ENCODE results near the gene MYOG.
A peak's percentile ranks its signal among the peaks of the same experiment; 100 is the strongest.

Gene MYOG

DNA sequence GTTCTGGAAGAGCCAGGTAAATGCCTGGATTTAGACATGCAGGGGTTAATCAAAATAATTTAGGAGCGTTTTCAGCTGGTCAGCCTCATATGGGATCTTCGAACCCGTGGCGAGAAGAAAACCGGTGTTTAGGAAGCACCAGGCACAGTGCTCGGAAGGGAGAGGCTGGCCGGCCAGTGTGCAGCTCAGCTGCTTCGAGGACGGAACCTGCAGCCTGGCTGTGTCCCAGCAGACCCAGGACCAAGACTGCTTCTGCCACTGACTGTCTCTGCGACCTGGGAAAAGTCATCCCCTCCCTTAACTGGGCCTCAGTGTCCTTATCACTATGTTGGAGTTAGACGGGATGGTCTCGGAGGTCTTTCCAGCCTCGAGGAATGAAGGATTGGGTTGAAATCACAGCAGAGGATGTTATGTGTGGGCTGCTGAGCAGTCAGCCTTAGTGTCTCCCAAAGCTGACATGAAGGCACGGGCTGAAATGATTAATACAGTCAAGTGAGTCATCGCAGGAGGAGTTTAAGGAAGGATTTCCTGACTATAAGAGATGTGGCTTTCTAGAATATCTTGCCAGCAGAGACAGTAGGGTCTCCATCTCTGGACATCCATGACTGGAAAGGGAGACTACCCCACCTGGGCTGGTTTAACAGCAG lies 38.7 kb downstream of the MYOG start:
- no peak for DNase-seq (ENCODE audit: low read depth in 2 of 2)

DNA sequence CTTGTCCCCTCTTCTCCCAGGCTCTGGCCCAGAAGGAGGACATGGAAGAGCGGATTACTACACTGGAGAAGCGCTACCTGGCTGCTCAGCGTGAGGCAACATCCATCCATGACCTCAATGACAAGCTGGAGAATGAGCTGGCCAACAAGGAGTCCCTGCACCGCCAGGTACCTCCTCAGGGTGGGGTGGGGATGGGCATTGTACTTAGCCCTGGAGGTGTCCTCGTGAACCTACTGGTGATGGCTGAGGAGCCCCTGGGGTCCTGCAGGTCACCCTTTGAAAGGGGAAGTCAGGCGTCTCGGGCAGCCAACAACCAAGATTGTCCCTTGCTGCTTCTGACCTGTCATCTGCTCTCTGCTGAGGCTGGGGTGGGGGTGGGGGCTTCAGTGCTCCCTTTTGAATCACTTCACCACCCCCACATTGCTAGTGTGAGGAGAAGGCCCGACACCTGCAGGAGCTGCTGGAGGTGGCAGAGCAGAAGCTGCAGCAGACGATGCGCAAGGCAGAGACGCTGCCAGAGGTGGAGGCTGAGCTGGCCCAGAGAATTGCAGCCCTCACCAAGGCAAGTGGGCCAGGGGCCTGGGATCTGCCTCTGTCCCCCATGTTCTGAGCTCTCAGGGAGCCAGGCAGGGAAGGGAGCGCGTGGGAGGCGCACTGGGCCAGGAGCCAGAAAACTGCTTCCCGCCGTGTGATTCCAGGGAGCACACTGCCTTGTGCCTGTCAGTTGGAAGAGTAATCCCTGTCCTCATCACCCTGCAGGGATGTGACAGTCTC lies 39.8 kb downstream of the MYOG start:
- no peak for DNase-seq (ENCODE audit: low read depth in 2 of 2)

DNA sequence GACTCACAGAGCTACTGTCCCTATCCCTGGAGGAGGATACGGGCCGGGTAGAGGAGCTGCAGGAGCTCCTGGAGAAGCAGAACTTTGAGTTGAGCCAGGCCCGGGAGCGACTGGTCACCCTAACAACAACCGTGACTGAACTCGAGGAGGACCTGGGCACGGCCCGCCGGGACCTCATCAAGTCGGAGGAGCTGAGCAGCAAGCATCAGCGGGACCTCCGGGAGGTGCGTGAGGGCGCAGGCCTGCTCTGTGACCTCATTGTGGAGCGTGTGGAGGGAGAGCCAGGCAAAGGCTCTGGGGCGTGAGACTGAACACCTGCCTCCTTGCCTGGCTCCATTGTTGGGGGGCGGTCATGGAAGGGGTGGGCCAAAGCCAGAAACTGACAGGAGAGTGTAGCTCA lies 40.5 kb downstream of the MYOG start:
- no peak for DNase-seq (ENCODE audit: low read depth in 2 of 2)

DNA sequence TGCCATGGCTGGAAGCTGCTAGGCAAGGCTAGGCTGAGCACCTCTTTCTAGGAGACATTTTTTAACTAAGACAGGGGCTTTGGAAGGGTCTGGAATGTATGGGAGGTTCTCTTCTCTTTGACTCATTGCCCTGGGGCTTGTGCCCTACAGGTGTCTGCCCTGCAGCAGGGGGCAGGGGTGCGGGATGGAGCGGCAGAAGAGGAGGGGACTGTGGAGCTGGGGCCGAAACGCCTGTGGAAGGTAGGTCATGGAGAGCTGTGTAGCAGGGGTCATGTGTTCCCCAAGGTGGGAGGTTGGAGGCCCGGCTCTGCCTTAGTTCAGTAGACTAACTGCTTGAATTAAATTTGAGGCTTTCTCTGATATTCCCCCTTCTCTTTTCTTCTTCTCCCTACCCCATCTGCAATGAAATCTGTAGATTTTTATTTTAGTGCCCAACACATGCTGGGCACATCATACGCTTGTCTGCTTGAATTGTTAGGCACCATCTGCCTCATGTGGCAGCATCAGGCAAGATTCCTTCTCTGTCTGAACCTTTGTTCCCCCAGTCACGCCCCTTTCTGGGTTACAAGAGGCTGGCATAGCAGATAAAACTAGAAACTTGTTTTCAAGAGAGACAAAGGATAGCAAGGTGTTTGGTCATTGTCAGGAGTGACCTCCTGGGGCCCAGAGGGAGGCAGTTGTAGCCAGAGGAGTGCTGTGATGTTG lies 41.1 kb downstream of the MYOG start:
- no peak for DNase-seq (ENCODE audit: low read depth in 2 of 2)

DNA sequence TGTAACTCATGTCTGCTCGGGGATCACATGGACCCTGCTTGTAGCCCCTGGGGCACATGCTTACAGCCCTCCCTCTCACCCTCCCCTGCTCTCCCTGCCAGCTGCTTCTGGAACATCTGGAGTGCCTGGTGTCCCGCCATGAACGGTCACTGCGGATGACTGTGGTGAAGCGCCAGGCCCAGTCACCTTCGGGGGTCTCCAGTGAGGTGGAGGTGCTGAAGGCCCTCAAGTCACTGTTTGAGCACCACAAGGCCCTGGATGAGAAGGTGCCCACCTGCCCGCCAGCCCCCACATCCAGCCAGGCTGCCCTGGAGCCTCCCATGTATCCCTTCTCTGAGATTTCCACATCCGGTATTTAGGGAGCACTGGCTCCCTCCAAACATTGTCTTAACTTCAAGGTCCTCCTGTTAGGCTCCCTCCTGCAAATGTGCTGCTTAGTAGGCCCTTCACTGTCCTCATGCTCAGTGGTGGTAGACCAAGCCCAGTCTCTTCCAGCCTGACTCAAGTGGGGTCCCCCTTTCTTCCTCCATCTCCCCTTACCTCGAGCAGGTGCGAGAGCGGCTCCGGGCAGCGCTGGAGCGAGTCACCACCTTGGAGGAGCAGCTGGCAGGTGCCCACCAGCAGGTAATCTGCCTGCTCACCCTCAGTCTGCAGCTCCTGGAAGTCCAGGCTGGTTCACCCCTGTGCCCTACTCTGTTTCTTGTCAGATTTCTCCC lies 41.8 kb downstream of the MYOG start:
- no peak for DNase-seq (ENCODE audit: low read depth in 2 of 2)

DNA sequence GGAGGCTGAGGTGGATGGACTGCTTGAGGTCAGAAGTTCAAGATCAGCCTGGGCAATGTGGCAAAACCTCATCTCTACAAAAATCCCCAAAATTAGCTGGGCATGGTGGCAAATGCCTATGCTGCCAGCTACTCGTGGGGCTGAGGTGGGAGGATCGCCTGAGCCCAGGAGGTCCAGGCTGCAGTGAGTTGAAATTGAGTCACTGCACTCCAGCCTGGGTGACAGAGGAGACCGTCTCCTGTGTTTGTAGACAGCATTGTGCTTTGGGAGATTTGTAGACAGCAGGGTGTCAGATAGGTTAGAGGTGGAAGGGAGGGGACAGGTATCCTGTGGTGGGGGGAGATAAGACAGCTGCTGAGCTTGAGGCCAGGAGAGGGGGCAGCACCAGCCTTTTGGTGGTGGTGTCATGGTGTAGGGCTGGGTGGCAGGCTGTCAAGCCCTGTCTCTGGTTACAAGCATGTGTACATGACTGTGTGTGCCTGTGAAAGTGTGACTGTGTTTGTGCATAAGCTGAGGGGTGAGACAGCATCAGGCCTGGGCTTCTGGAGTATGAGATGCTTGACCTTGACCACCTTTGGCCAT lies 44.4 kb downstream of the MYOG start:
- no peak for DNase-seq (ENCODE audit: low read depth in 2 of 2)

DNA sequence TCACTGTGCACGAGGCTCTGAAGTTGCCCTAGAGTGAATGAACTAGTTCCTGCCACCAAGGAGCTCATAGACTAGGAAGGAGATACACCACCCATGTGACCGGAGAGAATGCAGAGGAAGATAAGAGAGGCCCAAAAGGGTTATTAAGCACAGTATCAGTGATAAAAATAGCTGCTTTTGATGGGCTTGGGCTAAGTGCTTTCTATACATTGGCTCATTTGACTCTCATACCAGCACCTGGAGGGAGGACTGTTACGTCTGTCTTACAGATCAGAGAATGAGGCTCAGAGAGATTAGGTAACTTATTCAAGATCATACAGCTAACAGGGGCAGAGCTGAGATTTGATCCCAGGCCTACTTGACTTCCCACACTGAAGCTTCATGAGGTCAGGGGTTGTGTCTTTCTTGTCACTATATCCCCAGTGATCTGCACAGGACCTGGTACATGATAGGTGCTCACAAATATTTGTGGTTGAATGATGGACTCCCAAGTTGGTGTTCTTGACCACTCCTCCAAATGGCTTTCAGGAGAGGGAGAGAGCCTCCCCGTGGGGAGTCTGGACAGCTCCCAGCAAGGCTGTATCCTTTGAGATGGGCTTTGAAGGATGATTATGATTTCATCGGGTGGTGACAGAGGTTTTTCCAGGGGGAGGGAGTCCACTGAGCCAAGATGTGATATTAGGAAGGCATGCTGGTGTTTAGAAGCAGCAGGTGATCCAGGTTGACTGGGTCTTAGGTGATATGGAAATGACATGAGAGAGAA lies 45.1 kb downstream of the MYOG start:
- DNase-seq (ENCODE audit: low read depth in 2 of 2), result no peak

DNA sequence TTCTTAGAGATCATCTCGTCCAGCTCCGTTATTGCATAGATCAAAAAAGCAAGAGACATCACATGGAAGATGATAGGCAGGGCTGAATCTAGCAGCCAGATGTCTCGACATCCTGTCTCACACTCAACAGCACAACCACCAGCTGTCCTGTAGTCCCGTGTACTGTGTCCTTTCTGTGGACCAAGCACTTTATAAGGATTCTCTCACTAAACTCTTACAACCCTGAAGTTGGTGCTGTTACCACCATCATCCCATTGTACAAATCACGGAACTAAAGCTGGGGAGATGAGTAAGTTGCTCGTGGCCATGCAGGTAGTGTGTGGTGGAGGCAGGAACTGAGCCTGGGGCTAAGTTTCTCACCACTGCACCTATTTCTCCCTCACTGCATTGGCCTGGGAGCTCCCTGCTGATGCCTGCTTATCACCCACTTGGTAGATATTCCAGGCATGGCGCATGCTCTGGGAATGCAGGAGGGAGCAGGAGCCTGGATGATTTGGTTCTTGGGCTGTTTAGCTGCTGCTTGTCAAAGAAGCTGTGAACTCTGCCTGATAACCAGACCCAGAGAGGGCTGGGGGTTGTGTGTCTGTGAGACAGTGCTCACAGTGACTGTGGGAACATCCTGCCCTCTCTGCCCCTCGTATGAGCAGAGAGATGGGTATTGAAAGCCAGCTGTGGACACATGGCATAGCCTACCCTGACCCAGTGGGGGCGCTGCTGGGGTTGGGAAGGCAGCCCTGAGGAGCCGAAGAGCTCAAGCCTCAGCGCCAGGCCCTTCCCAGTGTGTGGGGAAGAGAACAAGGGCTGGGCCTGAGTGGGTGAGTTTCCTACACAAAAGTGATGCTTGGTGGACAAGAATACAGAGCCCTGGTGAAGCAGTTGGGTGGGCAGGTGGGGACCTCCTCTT lies 46.0 kb downstream of the MYOG start:
- no peak for DNase-seq (ENCODE audit: low read depth in 2 of 2)

DNA sequence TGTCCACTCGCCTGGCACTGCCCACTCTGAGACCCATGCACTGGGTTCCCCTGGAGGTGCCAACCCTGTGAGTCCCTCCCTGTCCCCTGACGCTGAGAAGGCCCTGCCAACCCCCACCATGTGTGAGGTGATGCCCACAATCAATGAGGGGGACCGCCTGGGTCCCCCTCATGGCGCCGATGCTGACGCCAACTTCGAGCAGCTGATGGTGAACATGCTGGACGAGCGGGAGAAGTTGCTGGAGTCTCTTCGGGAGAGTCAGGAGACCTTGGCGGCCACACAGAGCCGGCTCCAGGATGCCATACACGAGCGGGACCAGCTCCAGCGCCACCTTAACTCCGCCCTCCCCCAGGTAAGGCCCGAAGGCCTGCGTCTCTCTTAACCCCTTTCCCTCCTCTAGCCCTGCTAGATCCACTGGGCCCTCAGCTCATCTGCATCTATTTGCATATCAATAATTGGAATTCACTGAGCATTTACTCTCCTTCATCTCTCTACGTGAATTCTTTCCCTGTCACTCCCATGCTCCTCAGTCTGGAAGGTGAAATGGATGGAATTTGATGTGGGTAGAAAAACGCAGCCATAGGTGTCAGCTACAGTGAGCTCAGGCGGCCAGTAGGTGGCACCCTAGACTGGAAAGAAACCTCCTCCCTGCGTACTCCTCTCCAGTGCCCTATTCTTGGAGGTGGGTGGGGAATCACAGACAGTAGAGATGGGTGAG lies 46.8 kb downstream of the MYOG start:
- DNase-seq (ENCODE audit: low read depth in 2 of 2), result peak in 1 of 2 donors; percentile 49

DNA sequence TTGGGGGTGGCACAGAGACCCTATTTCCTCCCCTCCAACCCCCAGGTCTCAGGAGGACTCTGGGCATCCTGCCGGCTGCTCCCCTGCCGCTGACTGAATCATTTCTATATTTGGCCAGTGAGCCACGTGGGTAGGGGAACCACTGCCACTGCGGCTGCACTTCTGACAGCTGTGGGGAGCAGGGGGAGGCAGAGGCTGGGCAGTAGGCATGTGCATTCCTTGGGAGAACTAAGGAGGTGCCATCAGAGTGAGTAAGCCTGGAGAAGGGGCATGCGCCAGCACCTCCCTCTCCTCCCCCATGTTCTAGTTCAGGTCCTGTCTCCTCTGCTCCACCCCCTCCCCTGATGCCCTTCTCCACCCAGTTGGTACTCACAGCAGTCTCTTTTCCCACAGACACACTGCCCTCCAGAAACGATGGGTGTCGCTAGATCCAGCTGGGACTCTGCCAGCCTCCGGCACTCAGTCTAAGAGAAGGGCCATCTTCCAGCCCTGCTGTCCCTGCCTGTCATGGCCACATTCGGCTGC lies 47.5 kb downstream of the MYOG start:
- DNase-seq (ENCODE audit: low read depth in 2 of 2), result no peak

DNA sequence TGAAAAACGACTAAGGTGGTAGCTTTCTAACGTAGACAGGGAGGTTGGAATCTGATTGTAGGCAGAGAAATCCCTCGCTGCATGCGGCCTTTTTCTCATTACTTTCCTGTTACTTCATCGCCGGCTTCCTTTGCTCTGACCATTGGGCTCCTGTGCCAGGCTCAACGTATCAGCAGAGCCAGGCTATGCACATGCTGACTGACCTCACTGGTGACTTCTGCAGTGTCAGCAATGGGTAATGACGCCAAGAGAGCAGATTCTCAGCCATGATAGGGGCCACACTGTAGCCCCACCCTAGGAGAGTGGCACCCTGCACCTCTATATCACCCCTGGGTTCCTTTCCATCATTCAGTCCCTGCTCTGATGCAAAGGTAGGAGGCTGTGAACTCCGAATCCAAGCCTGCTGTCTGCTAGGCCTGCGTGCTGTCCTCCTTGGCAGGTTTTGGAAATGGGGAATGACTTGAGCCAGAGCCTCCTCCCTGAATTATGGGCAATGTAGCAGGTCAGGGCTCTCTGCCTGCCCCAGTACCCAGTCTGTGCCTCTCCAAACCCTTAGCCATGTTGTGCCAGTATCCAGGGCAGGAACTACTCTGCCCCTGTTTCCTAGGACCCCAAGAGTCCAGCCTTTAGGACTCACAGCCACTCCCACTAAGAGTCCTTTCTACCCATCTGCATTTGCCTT lies 48.2 kb downstream of the MYOG start:
- no peak for DNase-seq (ENCODE audit: low read depth in 2 of 2)

DNA sequence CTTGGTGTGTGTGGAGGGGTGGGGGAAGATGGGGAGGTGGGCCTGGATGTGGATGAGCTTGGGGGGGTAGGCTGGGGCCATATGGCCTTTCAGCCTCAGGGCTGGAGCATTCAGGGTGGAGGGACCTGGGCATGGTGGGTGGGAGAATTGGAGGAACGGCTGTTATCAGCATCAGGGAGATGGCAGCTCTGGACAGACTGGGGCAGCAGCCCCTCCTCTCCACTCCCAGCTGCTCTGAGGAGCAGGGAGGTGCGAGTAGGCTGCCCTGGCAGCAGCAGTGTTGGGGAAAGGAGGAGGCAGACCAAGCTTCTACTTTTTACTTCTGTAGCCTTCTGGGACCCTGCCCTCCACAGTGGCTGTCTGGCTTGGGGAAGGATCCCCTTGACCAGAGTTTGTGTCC lies 49.3 kb downstream of the MYOG start:
- DNase-seq (ENCODE audit: low read depth in 2 of 2), result no peak

DNA sequence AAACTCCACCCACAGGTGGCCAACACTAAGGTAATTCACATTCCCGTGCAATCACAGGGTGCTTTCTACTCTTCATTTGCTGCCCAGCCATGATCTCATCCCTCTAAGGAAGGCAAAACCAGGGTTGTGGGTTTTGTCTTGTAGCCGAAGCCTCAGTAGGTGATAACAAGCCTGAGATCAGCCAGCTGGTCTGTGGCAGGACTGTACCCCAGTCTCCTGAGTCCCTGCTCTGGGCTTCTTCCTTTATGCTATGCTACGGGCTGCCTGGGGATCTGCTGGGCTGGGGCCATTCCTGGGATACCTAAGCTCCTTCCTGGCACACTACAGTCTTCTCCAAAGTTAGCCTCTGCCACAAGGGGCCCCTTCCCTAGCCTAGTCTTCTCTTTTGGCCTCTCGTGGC lies 49.7 kb downstream of the MYOG start:
- no peak for DNase-seq (ENCODE audit: low read depth in 2 of 2)

DNA sequence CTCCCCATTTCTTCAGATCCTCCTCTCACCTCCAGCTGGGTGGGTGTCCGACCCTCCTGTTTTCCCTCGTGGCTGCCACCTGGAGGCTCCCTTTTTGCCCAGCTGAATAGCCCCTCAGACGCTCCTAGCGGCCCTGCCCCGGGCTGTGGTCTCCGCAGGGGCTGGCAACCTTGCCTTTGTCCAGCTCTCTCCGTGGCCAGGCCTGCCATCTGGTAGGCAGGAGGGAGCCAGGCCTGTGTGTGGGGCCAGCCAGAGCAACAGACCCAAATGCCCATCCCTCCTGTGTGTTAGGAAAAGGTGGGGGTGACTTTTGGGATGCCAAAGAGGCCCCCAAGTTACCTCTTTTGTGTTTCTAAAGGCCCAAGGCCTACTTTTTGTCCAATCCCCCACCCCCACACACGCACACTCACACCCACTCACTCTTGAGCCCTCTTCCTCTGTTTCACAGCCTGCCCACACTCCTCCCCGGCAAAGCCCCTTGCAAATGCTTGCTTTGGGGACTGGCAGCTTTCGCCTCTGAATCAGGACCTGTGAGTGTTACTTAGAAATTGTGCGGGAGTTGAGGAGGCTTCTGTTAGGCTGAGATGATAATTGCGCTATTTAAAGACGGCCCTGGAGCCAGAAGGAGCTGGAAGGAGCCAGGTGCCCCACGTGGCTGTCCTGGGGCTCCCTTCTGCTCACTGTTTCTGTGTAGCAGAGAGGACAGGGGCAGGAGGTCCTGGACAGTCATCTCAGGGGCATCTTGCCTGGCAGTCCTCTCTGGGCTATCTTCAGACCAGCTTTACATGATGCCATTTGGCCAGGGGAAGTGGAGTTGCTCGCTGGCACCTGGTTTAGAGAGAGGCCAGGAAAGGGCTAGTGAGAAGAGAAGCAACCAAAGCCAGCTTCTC lies 50.5 kb downstream of the MYOG start:
- DNase-seq (ENCODE audit: low read depth in 2 of 2), result no peak

DNA sequence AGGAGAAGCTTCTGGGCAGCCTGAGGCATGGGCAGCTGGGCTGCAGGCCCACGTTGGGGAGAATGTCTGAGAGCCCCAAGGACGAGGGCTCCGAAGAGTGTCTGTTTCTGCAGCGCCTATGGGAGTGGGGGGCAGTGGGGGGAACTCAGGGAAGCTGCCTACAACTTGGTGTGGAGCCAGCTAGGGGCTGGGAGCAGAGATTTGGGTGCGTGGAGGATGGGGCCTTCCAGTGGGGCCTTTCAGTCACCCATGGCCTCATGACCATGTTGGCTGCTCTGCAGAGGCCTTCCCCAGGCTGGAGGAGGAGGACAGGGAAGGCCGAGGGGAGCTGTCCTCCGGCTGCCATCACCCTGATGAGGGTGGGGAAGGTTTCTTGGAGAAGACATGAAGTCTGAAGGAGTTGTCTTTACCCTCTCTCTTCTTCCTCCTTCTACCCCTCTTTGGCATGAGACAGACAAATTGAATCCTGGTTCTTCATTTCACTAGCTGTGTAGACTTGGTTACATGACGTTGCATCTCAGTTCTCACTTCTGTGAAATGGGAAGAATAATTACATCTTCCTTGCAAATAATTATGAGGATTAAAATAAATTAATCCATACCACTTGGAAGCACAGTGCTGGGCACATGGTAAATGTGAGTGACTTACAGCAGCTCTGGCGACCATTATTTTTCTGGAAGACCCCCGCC lies 51.2 kb downstream of the MYOG start:
- DNase-seq (ENCODE audit: low read depth in 2 of 2), result no peak

DNA sequence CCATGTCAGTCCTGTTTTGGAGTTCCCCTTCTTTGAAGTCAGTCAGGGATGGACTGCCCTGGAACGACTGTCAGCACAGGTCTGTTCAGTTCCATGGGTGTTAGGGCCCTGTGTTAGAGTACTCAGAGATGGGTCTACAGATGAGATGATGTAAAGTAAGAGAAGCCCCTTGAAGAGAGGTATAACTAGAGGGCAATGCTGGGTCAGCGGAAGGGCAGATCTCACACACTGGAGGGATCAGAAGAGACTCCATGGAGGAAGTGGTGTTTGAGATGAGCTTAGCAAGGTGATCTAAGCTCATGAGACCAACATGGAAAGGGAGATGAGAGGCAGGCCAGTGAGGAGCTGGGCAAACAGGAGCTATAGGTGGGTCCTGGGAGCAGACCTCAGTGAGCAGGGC lies 51.9 kb downstream of the MYOG start:
- no peak for DNase-seq (ENCODE audit: low read depth in 2 of 2)

DNA sequence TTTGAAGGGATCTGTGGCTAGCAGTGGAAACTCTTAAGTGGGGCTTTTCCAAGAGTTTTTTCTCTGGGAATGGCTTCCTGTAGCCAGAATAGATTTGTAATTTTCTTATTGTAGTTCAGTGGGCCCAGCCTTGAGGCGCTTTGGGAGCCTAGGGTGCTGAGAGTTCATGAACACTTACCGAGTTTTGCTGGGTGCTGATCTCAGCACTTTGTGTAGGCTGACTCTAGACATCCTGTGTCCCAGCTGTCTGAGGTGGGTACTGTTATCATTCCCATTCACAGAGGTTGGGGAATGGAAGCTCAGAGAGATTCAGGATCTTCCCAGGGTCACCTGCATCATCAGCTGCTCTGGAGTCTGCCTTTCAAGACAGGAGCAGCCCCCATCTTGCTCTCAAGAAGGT lies 52.5 kb downstream of the MYOG start:
- DNase-seq (ENCODE audit: low read depth in 2 of 2), result no peak
